Right ventricle myocardium superior (tissue), 1 donor: ENCODE data around the gene MBNL1. TPM values are rescaled to one million over a fixed set of nuclear protein-coding genes. Genes with fewer than 3 reads are reported as not detected.

Experiments
- ATAC-seq: fragments of 200-7000 bp; cut with Tn5 transposase; one replicate; pipeline ENCODE4 v1.9.1; 2020; ENCODE audit warnings: mild to moderate bottlenecking; ENCODE audit not compliant: poor library complexity
- DNase-seq: peaks from one replicate; pipeline ENCODE4 v3.0.0-alpha.2; 2020
- intact Hi-C: fragments of 100-400 bp; cut with DNase I; formaldehyde crosslinking; loops from one replicate; pipeline ENCODE4 v1.11.2; 2022
- total RNA-seq: library from RNA; stranded (reverse); fragmentation: NEBNext Ultra II Directional; extraction: Animal tissue kit (Norgen Biotek cat#: 25700); gene quantifications from one replicate; pipeline ENCODE4 v1.2.1, GENCODE V29; 2021
- donor health status: DM: no; HTN: yes; CAD: no; lungs with severe emphysema.

MBNL1 gene
- total RNA-seq, 1 donor from 2014 or later, result 182 TPM

- DNase-seq (no peak), ATAC-seq (no peak)
- intact Hi-C loops, result loop anchor here (10.0 kb wide), 1 partner anchor 395 kb away; no protein-coding TSS in a partner anchor
Observed at GRCh38 chr3:152469248-152470025, 200.7 kb downstream of the MBNL1 start.

- intact Hi-C loops, result loop anchor here (10.0 kb wide), 1 partner anchor 395 kb away; no protein-coding TSS in a partner anchor
- DNase-seq (no peak), ATAC-seq (no peak)
Observed at GRCh38 chr3:152470095-152470494, 201.4 kb downstream of the MBNL1 start.

GRCh38 chr3:152470893-152471292 lies 202.2 kb downstream of the MBNL1 start:
- intact Hi-C loops, result loop anchor here (10.0 kb wide), 1 partner anchor 396 kb away; no protein-coding TSS in a partner anchor
- DNase-seq (no peak), ATAC-seq (no peak)

DNA sequence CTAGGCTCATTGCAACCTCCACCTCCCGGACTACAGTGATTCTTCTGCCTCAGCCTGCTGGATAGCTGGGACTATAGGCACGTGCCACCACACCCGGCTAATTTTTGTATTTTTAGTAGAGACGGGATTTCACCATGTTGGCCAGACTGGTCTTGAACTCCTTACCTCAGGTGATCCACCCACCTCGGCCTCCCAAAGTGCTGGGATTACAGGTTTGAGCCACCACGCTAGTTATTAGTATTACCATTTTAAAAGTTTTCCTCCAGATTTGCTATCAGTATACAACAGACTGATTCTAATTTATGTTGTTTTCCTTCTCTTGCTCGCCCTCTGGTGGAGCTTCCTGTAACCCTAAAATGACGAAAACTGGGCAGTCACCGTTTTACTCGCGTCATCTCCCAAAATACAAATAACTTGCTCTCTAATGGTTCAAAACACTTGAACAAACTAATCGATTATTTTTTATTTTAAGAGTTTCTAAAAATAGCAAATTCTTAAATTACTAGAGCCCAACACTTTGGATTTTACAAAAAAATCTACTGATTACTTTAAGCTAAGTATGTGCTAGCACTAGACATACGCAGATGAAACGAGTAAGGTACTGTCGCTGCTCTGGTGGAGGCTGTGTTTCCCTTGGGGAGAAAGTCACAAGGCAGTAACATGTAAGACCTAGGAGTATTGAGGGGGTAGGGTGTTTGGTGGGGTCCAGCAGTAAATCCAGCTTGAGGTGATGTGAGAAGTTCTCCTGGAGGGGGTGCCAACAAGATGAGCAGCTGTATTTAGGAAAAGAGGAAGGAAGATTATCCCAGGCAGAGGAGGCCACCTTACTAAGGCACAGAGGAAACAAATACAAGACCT lies 203.3 kb downstream of the MBNL1 start:
- DNase-seq (peak; percentile 44), ATAC-seq (peak; percentile 80)
- intact Hi-C loops, result loop anchor here (10.0 kb wide), 1 partner anchor 397 kb away; no protein-coding TSS in a partner anchor

- DNase-seq (no peak), ATAC-seq (no peak)
- intact Hi-C loops, result loop anchor here (10.0 kb wide), 1 partner anchor 398 kb away; no protein-coding TSS in a partner anchor
Observed at GRCh38 chr3:152472672-152472954, 203.9 kb downstream of the MBNL1 start.

- ATAC-seq, result peak; percentile 62
- intact Hi-C loops, result loop anchor here (10.0 kb wide), 1 partner anchor 400 kb away; no protein-coding TSS in a partner anchor
- DNase-seq, result no peak
Observed at GRCh38 chr3:152474585-152474984, 205.9 kb downstream of the MBNL1 start.

DNA sequence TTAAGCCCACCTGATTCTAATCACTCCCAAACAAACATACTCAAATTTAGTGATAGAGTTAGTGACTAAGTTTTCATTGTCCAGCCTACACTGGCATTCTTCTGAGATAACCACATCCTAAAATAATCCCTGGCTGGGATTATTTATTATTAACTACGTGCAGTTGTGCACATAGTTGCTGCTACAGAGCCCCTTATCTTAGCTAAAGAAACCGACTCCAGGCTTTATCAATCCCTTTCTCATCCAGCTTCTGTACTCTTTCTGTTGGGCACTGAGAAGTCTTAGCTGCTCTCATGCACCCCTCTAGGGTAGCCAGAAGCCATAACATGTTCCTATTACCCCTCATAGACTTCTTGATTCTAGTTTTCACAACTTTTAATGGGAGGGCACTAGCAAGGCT lies 208.7 kb downstream of the MBNL1 start:
- intact Hi-C loops, result loop anchor here (5.0 to 10.0 kb wide), 2 partner anchors 95 to 403 kb away; no protein-coding TSS in a partner anchor
- no peak for ATAC-seq

DNA sequence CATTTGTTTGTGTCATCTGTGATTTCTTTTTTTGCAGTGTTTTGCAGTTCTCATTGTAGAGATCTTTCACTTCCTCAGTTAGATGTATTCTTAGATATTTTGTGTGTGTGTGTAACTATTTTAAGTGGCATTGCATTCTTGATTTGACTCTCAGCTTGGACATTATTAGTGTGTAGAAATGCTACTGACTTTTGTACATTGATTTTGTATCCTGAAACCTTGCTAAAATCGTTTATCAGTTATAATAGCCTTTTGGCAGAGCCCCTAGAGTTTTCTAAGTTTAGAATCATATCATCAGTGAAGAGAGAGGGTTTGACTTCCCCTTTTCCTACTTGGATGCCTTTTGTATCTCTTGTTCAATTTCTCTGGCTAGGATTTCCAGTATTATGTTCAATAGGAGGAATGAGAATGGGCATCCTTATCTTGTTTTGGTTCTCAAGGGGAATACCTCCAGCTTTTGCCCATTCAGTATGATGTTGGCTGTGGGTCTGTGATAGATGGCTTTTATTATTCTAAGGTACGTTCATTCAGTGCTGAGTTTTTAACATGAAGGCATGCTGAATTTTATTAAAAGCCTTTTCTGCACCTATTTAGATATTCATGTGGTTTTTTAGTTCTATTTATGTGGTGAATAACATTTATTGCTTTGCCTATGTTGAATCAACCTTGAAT lies 211.7 kb downstream of the MBNL1 start:
- DNase-seq (no peak), ATAC-seq (no peak)
- intact Hi-C loops, result no loop called here

More for the DNA sequence above, 208.7 kb downstream of the MBNL1 start:
- DNase-seq, result no peak

DNA sequence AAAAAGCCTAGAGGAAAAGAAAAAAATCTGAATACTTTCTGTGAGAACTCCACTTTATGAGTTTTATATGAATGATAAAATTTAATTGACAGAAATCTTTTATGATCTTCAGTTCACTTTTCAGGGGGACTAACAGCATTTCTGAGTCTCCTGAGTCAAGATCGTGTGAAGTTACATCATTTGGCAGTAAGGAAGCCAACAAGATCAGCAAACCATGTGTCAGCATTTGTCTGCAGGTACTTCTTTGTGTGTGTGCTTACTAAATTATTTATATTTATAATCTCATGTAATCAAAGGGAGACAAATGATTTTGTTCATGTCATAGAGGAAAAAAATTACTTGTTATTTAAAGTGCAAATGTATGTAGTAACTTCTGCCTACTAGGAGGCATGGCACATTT lies 217.6 kb downstream of the MBNL1 start:
- ATAC-seq (no peak), DNase-seq (no peak)
- intact Hi-C loops, result no loop called here

DNA sequence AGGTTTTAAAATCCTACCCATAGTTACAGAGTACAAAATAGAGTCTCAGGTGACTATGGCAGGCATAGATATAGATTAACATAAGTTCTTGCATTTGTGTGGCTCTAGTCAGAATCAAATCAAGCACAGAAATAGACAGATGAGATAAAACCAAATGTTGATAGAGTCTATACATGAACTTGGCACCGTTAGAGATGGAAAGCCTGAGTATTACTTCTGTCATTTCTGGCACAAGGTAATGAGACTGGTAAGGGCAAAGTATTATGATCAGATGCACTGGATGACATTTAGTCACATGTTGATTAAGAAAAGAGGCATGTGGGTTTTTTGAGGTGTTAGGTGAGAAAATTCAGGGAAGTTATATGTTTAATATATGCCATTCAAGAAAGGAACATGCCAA lies 219.7 kb downstream of the MBNL1 start:
- DNase-seq, result no peak
- no peak for ATAC-seq
- intact Hi-C loops, result no loop called here

GRCh38 chr3:152491922-152492321 lies 223.2 kb downstream of the MBNL1 start:
- intact Hi-C loops, result no loop called here

GRCh38 chr3:152496286-152496685 lies 227.6 kb downstream of the MBNL1 start:
- ATAC-seq (no peak), DNase-seq (no peak)
- intact Hi-C loops, result no loop called here

More at GRCh38 chr3:152491922-152492321, 223.2 kb downstream of the MBNL1 start:
- DNase-seq (no peak), ATAC-seq (no peak)

DNA sequence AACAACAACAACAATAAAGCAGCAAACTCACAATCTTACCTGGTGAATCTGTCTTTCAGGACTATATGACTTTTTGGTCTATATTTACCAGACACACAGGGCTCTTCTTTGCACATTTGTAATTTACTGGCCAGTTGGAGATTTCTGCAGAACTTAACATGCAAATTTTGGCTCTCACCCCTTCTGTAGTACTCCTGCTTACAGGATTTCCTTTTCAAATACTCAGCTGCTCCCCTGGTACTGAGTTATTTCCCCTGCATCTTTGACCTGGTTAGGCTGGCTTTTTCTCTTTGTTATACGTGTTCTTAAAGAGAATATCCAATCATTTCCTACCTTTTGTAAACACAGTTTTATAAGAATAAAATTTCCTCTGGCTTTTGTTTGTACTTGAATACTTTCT lies 228.0 kb downstream of the MBNL1 start:
- ATAC-seq, result peak; percentile 27
- no peak for DNase-seq
- intact Hi-C loops, result no loop called here

DNA sequence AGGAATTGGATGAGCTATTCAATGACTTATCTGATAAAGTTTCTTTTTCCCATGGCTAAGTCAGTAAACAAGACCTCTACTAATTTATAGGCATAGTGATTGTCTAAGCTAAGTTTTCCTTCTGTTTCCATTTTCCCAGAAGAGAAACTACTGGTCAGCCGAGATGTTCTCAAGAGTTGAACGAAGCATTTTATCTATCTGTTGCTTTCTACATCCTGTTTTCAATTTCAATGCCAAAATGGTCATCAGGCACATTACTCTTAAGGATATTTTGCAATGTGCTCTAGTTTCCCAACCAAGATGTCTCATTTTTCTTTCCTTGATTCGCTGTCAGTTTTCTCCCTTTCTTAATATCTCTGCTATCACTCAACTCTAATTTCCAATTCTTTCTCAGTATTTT lies 228.7 kb downstream of the MBNL1 start:
- DNase-seq, result no peak
- intact Hi-C loops, result no loop called here
- peak; percentile 69 for ATAC-seq

GRCh38 chr3:152497890-152498289 lies 229.2 kb downstream of the MBNL1 start:
- intact Hi-C loops, result no loop called here
- ATAC-seq, result no peak
- DNase-seq, result no peak

GRCh38 chr3:152499791-152500385 lies 231.2 kb downstream of the MBNL1 start:
- intact Hi-C loops, result no loop called here
- ATAC-seq (no peak), DNase-seq (no peak)

DNA sequence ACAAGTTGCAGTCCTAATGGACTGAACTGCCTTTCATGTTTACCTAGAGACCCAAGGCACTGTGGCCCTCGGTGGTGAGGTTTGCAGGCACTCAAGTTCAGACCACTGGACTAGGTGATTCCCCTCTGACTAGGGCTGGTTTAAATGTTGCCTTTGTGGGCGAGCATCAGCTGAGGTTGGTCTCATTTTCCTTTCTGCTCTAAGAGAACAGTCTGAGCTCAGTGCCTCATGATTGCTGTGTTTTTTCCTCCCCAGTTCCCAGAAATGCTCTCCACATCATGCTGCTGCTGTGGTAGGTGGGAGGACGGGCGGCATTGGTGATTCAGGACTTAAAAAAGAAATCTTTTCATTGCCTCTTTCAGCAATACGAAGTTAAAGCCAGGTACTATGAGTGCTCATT lies 237.2 kb downstream of the MBNL1 start:
- ATAC-seq (no peak), DNase-seq (no peak)
- intact Hi-C loops, result no loop called here

DNA sequence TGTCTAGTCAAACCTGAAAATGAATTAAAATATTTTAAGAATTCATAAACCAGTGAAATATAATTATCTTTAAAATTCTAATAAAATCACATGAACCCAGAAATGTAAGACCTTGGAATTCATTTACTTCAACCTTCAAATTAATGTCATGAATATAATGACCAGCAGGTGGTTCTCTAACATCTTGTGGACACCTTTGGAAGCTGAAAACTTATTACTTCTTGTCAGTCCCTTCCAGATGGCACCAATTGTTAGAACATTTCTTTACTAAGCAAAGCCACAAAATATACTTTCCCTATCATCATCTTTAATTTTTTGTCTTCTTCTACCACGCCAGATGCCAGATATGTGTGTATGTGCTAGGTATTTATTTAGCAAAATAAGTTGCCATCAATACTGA lies 240.0 kb downstream of the MBNL1 start:
- DNase-seq (no peak), ATAC-seq (peak; percentile 65)
- intact Hi-C loops, result loop anchor here (2.0 kb wide), 1 partner anchor 66 kb away; no protein-coding TSS in a partner anchor

DNA sequence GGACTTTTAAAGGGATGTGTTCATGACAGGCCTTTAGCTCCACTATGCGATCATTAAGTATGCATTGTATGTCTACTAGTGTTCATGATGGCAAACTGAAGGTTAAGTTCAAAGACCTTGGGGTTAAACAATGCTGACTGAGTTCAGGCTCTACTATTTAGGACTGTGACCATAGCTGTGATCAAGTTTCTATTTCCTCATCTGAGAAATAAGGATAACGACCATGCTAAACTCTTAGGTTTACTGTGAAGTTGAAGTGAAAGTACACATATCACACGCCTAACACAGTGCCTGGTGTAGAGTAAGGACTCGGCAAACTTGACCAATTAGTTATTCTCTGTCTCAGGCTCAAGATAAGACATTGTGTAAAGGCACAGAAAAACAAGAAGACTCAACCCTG lies 243.2 kb downstream of the MBNL1 start:
- DNase-seq (no peak), ATAC-seq (no peak)
- intact Hi-C loops, result no loop called here
